DOHH2 (cell line): ENCODE results near the gene H3-3A.

Experiments
- EZH2phosphoT487 ChIP-seq: fragments of 200-600 bp; sonication (generic); IDR thresholded peaks from 2 replicates; pipeline ENCODE4 v1.6.1; 2017; ENCODE audit warnings: borderline replicate concordance, mild to moderate bottlenecking, antibody characterized with exemption, low read length, moderate library complexity, mixed read lengths
- TF ChIP-seq, protein P1 (sequence below): fragments of 200-600 bp; sonication (generic); IDR thresholded peaks from one replicate; pipeline ENCODE4 v1.5.1; 2014; ENCODE audit warnings: antibody characterized with exemption, mild to moderate bottlenecking, low read depth, low read length; ENCODE audit not compliant: poor library complexity, severe bottlenecking

DNA sequence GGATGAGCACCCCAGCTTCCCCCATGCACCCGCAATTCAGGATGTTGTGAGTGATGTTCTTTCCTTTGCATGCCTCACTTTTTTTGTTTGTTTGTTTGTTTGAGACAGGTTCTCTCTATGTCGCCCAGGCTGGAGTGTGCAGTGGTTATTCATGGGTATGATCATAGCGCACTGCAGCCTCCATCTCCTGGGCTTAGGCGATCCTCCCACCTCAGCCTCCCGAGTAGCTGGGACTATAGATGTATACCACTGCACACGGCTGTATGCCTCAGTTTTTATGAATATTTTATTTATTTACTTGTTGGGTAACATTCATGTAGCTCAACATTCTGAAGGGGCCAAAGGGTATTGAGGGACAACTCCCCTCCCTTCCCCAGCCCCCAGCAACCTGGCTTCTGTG is 54.8 kb downstream of the H3-3A start:
- TF ChIP-seq, protein P1, sequence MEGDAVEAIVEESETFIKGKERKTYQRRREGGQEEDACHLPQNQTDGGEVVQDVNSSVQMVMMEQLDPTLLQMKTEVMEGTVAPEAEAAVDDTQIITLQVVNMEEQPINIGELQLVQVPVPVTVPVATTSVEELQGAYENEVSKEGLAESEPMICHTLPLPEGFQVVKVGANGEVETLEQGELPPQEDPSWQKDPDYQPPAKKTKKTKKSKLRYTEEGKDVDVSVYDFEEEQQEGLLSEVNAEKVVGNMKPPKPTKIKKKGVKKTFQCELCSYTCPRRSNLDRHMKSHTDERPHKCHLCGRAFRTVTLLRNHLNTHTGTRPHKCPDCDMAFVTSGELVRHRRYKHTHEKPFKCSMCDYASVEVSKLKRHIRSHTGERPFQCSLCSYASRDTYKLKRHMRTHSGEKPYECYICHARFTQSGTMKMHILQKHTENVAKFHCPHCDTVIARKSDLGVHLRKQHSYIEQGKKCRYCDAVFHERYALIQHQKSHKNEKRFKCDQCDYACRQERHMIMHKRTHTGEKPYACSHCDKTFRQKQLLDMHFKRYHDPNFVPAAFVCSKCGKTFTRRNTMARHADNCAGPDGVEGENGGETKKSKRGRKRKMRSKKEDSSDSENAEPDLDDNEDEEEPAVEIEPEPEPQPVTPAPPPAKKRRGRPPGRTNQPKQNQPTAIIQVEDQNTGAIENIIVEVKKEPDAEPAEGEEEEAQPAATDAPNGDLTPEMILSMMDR, result no peak
- no peak for TF ChIP-seq EZH2phosphoT487
